Ovary (tissue), 3 donors: ENCODE data around the gene EPHA7.

Source experiments
- EP300 ChIP-seq: sonication (generic); formaldehyde crosslinking; IDR thresholded peaks from one replicate; pipeline ENCODE4 v1.6.1; 2017; ENCODE audit warnings: antibody characterized with exemption
- POLR2A ChIP-seq: fragments of 450-650 bp; IDR thresholded peaks from one replicate; pipeline ENCODE4 v1.6.1; 2017; ENCODE audit warnings: antibody characterized with exemption, mild to moderate bottlenecking, moderate library complexity
- TF ChIP-seq, protein P1 (sequence below), 3 donors: fragments of 450-650 bp in 2 of 3; fragments of 200-600 bp in 1 of 3; IDR thresholded peaks; one replicate each; pipeline versions ENCODE4 v1.5.1 to v1.8.0; 2016 to 2022; ENCODE audit warnings: antibody characterized with exemption in 3 of 3, mild to moderate bottlenecking in 1 of 3
- donor health status: DM: no; HTN: no; CAD: no.

GRCh38 chr6:93341900-93342613 lies 77.3 kb downstream of the EPHA7 start:
- TF ChIP-seq, protein P1, sequence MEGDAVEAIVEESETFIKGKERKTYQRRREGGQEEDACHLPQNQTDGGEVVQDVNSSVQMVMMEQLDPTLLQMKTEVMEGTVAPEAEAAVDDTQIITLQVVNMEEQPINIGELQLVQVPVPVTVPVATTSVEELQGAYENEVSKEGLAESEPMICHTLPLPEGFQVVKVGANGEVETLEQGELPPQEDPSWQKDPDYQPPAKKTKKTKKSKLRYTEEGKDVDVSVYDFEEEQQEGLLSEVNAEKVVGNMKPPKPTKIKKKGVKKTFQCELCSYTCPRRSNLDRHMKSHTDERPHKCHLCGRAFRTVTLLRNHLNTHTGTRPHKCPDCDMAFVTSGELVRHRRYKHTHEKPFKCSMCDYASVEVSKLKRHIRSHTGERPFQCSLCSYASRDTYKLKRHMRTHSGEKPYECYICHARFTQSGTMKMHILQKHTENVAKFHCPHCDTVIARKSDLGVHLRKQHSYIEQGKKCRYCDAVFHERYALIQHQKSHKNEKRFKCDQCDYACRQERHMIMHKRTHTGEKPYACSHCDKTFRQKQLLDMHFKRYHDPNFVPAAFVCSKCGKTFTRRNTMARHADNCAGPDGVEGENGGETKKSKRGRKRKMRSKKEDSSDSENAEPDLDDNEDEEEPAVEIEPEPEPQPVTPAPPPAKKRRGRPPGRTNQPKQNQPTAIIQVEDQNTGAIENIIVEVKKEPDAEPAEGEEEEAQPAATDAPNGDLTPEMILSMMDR (IDR thresholded peaks at IDR 0.05) = no peak
- TF ChIP-seq EP300 (no peak), POLR2A (no peak)
